ENCODE results near the gene LENG8.

DNA sequence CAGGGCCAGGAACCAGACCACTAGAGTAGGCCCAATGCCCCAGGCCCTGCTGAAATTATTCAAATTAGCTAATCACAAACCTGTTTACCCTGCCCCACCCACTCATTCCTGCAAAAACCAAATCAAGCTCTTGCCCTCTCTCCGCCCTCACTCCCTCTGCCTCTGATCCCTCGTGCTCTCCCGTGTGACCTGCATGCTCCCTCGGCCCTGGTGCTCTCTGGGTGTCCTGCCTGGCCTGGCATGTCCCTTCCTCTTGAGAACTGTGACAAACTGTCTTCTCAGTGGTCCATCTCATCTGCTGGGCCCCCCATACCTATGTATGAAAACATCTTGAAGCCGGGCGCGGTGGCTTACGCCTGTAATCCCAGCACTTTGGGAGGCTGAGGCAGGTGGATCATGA lies 45.9 kb upstream of the LENG8 start:
- no peak for TF ChIP-seq EZH2phosphoT487 (IDR thresholded peaks at IDR 0.05; ENCODE audit: borderline replicate concordance, low read length)
- TF ChIP-seq CTCF (conservative IDR thresholded peaks at IDR 0.05; ENCODE audit: low read depth, low read length), result no peak

All from PC-3 (cell line).